PFSK-1 (cell line): Measurements from ENCODE around the gene AQP10.

Experiments
- POLR2AphosphoS5 ChIP-seq: IDR thresholded peaks from 2 replicates; pipeline ENCODE4 v1.6.1; 2012; ENCODE audit warnings: low read depth, mild to moderate bottlenecking, control low read depth, low read length, moderate library complexity
- SIN3A ChIP-seq: IDR thresholded peaks from 2 replicates; pipeline ENCODE4 v1.6.1; 2012; ENCODE audit warnings: mild to moderate bottlenecking, low read length, moderate library complexity, borderline replicate concordance; ENCODE audit not compliant: insufficient read depth
- TF ChIP-seq, protein P1 (sequence below), 2 experiments: IDR thresholded peaks; 2 replicates each; pipeline versions ENCODE4 v1.6.1 to v1.8.0; 2011 to 2012; ENCODE audit warnings: low read depth in 2 of 2, low read length in 2 of 2, control low read depth in 1 of 2, inconsistent platforms in 1 of 2, mild to moderate bottlenecking in 1 of 2, moderate library complexity in 1 of 2; ENCODE audit not compliant: insufficient read depth in 1 of 2

DNA sequence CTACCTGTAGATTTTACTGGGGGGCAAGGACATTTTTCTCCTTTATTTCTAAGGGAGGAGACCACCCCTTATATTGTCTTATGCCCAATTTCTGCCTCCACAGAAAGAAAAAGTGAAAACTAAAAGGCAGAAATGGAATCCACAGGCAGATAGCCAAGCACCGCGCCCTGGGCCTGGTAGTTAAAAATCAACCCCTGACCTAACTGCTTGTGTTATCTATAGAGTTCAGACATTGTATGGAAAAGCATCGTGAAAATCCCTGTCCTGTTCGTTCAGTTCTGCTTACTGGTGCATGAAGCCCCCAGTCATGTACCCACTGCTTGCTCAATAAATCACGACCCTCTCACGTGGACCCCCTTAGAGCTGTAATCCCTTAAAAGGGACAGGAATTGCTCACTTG lies 50.5 kb downstream of the AQP10 start:
- TF ChIP-seq, protein P1, sequence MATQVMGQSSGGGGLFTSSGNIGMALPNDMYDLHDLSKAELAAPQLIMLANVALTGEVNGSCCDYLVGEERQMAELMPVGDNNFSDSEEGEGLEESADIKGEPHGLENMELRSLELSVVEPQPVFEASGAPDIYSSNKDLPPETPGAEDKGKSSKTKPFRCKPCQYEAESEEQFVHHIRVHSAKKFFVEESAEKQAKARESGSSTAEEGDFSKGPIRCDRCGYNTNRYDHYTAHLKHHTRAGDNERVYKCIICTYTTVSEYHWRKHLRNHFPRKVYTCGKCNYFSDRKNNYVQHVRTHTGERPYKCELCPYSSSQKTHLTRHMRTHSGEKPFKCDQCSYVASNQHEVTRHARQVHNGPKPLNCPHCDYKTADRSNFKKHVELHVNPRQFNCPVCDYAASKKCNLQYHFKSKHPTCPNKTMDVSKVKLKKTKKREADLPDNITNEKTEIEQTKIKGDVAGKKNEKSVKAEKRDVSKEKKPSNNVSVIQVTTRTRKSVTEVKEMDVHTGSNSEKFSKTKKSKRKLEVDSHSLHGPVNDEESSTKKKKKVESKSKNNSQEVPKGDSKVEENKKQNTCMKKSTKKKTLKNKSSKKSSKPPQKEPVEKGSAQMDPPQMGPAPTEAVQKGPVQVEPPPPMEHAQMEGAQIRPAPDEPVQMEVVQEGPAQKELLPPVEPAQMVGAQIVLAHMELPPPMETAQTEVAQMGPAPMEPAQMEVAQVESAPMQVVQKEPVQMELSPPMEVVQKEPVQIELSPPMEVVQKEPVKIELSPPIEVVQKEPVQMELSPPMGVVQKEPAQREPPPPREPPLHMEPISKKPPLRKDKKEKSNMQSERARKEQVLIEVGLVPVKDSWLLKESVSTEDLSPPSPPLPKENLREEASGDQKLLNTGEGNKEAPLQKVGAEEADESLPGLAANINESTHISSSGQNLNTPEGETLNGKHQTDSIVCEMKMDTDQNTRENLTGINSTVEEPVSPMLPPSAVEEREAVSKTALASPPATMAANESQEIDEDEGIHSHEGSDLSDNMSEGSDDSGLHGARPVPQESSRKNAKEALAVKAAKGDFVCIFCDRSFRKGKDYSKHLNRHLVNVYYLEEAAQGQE (IDR thresholded peaks at IDR 0.05; ENCODE audit: insufficient read depth in 1 of 2, low read depth in 2 of 2, low read length in 2 of 2), result no peak
- TF ChIP-seq SIN3A (no peak), POLR2AphosphoS5 (no peak)
